GM12878 (cell line): ENCODE results near the gene ATP10A. TPM values are rescaled to one million over a fixed set of nuclear protein-coding genes. Genes with fewer than 3 reads are reported as not detected.

Experiments
- ATAC-seq: fragments of 200-7000 bp; cut with Tn5 transposase; 3 replicates; pipeline ENCODE4 v1.9.1; 2020; ENCODE audit warnings: mild to moderate bottlenecking, moderate library complexity
- BruUV-seq: library from RNA; stranded (reverse); fragments of 400-500 nt; replicated peaks from 2 replicates; lab custom pipeline; 2021; lab: Mats Ljungman, UMichigan
- CTCF ChIA-PET: fragments of 300-600 bp; sonication (Branson Sonifier 250); formaldehyde crosslinking; extraction: SDS; loops from one replicate; lab custom pipeline; 2021; ENCODE audit warnings: inconsistent platforms; lab: Yijun Ruan, JAX
- POLR2A ChIA-PET: fragments of 350-600 bp; formaldehyde crosslinking; extraction: SDS; loops from one replicate; lab custom pipeline; 2021; ENCODE audit warnings: inconsistent platforms; lab: Charles Lee
- RAD21 ChIA-PET: fragments of 300-600 bp; sonication (Branson Sonifier 250); formaldehyde crosslinking; loops from one replicate; lab custom pipeline; 2023; ENCODE audit warnings: antibody characterized with exemption; ENCODE audit not compliant: unreplicated experiment; lab: Charles Lee
- SMC1A ChIA-PET: fragments of 300-600 bp; sonication (Branson Sonifier 250); formaldehyde crosslinking; loops from one replicate; lab custom pipeline; 2023; ENCODE audit not compliant: unreplicated experiment, uncharacterized antibody; lab: Charles Lee
- DNase-seq: peaks from one replicate; pipeline ENCODE4 v3.0.0-alpha.2; 2011; ENCODE audit warnings: low read depth, low spot score
- FAIRE-seq: peaks from 3 replicates; lab custom pipeline; 2011; peaks lifted over from hg19 to GRCh38; lab: Jason Lieb, UNC
- H2AFZ ChIP-seq: 2 replicates; pipeline ENCODE4 v1.6.0; 2011; ENCODE audit warnings: low read depth, low read length, control low read depth; ENCODE audit not compliant: control insufficient read depth
- H3K27ac ChIP-seq: 2 replicates; pipeline ENCODE4 v1.5.1; 2011; ENCODE audit warnings: control low read depth; ENCODE audit not compliant: control insufficient read depth, insufficient read depth
- H3K27me3 ChIP-seq, 2 experiments: replicated peaks in 1 of 2; 2 replicates each; pipeline versions ENCODE4 v1.6.0 to v1.6.1; 2011; ENCODE audit warnings: low read length in 1 of 2; ENCODE audit not compliant: control insufficient read depth in 2 of 2, insufficient read depth in 2 of 2
- H3K36me3 ChIP-seq, 2 experiments: 2 replicates each; pipeline ENCODE4 v1.5.1; 2011; ENCODE audit warnings: low read length in 1 of 2; ENCODE audit not compliant: control insufficient read depth in 2 of 2, insufficient read depth in 2 of 2
- H3K4me1 ChIP-seq: 2 replicates; pipeline ENCODE4 v1.6.1; 2011; ENCODE audit warnings: mild to moderate bottlenecking, low read length, moderate library complexity, mixed read lengths; ENCODE audit not compliant: control insufficient read depth, insufficient read depth
- H3K4me2 ChIP-seq: 2 replicates; pipeline ENCODE4 v1.6.0; 2011; ENCODE audit warnings: control low read depth; ENCODE audit not compliant: control insufficient read depth, insufficient read depth
- H3K4me3 ChIP-seq: fragments of 200-600 bp; sonication (generic); 2 replicates; pipeline ENCODE4 v1.5.1; 2016
- H3K79me2 ChIP-seq: 2 replicates; pipeline ENCODE4 v1.6.0; 2011; ENCODE audit warnings: low read length; ENCODE audit not compliant: control insufficient read depth, insufficient read depth
- H3K9ac ChIP-seq: 2 replicates; pipeline ENCODE4 v1.8.0; 2011; ENCODE audit warnings: low read length, control low read depth, mixed read lengths; ENCODE audit not compliant: control insufficient read depth, insufficient read depth
- H3K9me3 ChIP-seq: replicated peaks from 3 replicates; pipeline ENCODE4 v1.5.1; 2011; ENCODE audit warnings: mild to moderate bottlenecking, low read length; ENCODE audit not compliant: control insufficient read depth, insufficient read depth
- H4K20me1 ChIP-seq: 2 replicates; pipeline ENCODE4 v1.6.0; 2011; ENCODE audit not compliant: control insufficient read depth, insufficient read depth
- BCL11A ChIP-seq: IDR thresholded peaks from 2 replicates; pipeline ENCODE4 v1.6.1; 2011; ENCODE audit warnings: low read depth, low read length
- BHLHE40 ChIP-seq, 2 experiments: fragments of 450-650 bp in 1 of 2; IDR thresholded peaks; 2 replicates each; pipeline ENCODE4 v1.6.1; 2011 to 2017; ENCODE audit warnings: low read depth in 2 of 2, borderline replicate concordance in 1 of 2, improper control_type of control experiment in 1 of 2, low read length in 1 of 2, mild to moderate bottlenecking in 1 of 2
- EP300 ChIP-seq, 2 experiments: fragments of 150-350 bp in 1 of 2; IDR thresholded peaks; 2 replicates each; pipeline ENCODE4 v1.6.1; 2011 to 2012; ENCODE audit warnings: low read depth in 2 of 2, low read length in 2 of 2, borderline replicate concordance in 1 of 2, improper control_type of control experiment in 1 of 2, inconsistent platforms in 1 of 2; ENCODE audit not compliant: control insufficient read depth in 1 of 2
- GATAD2B ChIP-seq: fragments of 450-650 bp; conservative IDR thresholded peaks from 2 replicates; pipeline ENCODE4 v1.6.1; 2017; ENCODE audit warnings: low read depth, mild to moderate bottlenecking, moderate library complexity
- HDAC6 ChIP-seq: fragments of 200-600 bp; sonication (generic); IDR thresholded peaks from one replicate; pipeline ENCODE4 v1.8.0; 2017; ENCODE audit warnings: antibody characterized with exemption; ENCODE audit not compliant: unreplicated experiment
- IRF3 ChIP-seq: fragments of 450-650 bp; IDR thresholded peaks from 2 replicates; pipeline ENCODE4 v1.6.1; 2014; ENCODE audit warnings: mild to moderate bottlenecking
- IRF4 ChIP-seq: IDR thresholded peaks from 2 replicates; pipeline ENCODE4 v1.6.1; 2011; ENCODE audit warnings: low read depth, low read length
- PML ChIP-seq: IDR thresholded peaks from 2 replicates; pipeline ENCODE4 v1.6.1; 2012; ENCODE audit warnings: low read length, inconsistent platforms
- RAD21 ChIP-seq: IDR thresholded peaks from 2 replicates; pipeline ENCODE4 v1.6.1; 2011; ENCODE audit warnings: mild to moderate bottlenecking, low read depth, low read length, moderate library complexity; ENCODE audit not compliant: insufficient read depth
- RAD51 ChIP-seq: fragments of 450-650 bp; IDR thresholded peaks from 2 replicates; pipeline ENCODE4 v1.6.1; 2016; ENCODE audit warnings: moderate library complexity, mild to moderate bottlenecking, inconsistent platforms
- SMAD5 ChIP-seq: IDR thresholded peaks from 2 replicates; pipeline ENCODE4 v1.6.1; 2016; ENCODE audit warnings: antibody characterized with exemption, low read depth
- SPI1 ChIP-seq: IDR thresholded peaks from 2 replicates; pipeline ENCODE4 v1.6.1; 2011; ENCODE audit warnings: low read depth, mild to moderate bottlenecking, low read length, moderate library complexity, borderline replicate concordance; ENCODE audit not compliant: insufficient read depth
- TCF3 ChIP-seq: IDR thresholded peaks from 2 replicates; pipeline ENCODE4 v1.6.1; 2012; ENCODE audit warnings: low read depth, mild to moderate bottlenecking, low read length, borderline replicate concordance; ENCODE audit not compliant: insufficient read depth
- USF2 ChIP-seq: IDR thresholded peaks from 2 replicates; pipeline ENCODE4 v1.6.1; 2011; ENCODE audit warnings: low read depth, low read length, improper control_type of control experiment, borderline replicate concordance
- WGBS: methylation state at CpG from one replicate; pipeline ENCODE4 v1.1.6; 2016; ENCODE audit warnings: low lambda C conversion rate; ENCODE audit not compliant: insufficient replicate concordance, insufficient coverage; ENCODE audit errors: missing lambda C conversion rate; 5-methylcytosine and 5-hydroxymethylcytosine counted together
- in situ Hi-C: fragments of 300-500 bp; cut with MboI; formaldehyde crosslinking; loops from 9 replicates; pipeline ENCODE4 v1.14.3; 2018; ENCODE audit warnings: mixed read lengths
- intact Hi-C: fragments of 100-400 bp; cut with micrococcal nuclease; formaldehyde crosslinking; loops from one replicate; pipeline ENCODE4 v1.14.2; 2022; ENCODE audit not compliant: unreplicated experiment
- polyA plus RNA-seq, 11 experiments: library from polyadenylated mRNA; depleted of rRNA in 4 of 11; unstranded in 6 of 11; stranded (reverse) in 5 of 11; fragments of >200 nt; fragmentation: Nextera tagmentation in 4 of 11; fragmentation: Illumina TruSeq in 1 of 11; extraction: Ambion mirVana in 4 of 11; extraction: Trizol in 1 of 11; gene quantifications; 1 replicate in 1 of 11; 2 replicates in 10 of 11; pipeline versions ENCODE4 v1.2.1 to v1.2.3, GENCODE V29; 2011 to 2016; ENCODE audit warnings: inconsistent platforms in 2 of 11, missing spikeins in 2 of 11, low read depth in 1 of 11
- total RNA-seq, 4 experiments: library from RNA; depleted of rRNA in 3 of 4; stranded (reverse); fragments of >200 nt in 3 of 4; fragmentation: Illumina TruSeq in 1 of 4; extraction: Trizol in 1 of 4; gene quantifications; 2 replicates each; pipeline versions ENCODE4 v1.2.1 to v1.2.3, GENCODE V29; 2013 to 2021
- TF ChIP-seq, protein P1 (sequence below): fragments of 450-650 bp; IDR thresholded peaks from 2 replicates; pipeline ENCODE4 v1.6.1; 2018; ENCODE audit warnings: borderline replicate concordance, mild to moderate bottlenecking; ENCODE audit not compliant: partially characterized antibody
- TF ChIP-seq, protein P2 (sequence below): IDR thresholded peaks from 2 replicates; pipeline ENCODE4 v1.6.1; 2012; ENCODE audit warnings: low read depth, low read length, improper control_type of control experiment

The ATP10A gene
- total and polyA plus RNA-seq, 10 of the 15 experiments (the other 5 are each of a cell fraction or from before 2014, with no cell fraction given): 0.04 to 1.5 (median 0.31) TPM; not detected in 2

- TF ChIP-seq SPI1 (no peak), GATAD2B (no peak), IRF3 (no peak), USF2 (no peak), EP300 (IDR thresholded peaks at IDR 0.05; ENCODE audit: borderline replicate concordance in 1 of 2, control insufficient read depth in 1 of 2, low read depth in 2 of 2, low read length in 2 of 2) (no peak), RAD21 (no peak), TCF3 (no peak), SMAD5 (no peak)
- TF ChIP-seq, all 136 proteins: peak for 0
Measured at GRCh38 chr15:25643120-25643519, 220.0 kb downstream of the ATP10A start (continued).

DNA sequence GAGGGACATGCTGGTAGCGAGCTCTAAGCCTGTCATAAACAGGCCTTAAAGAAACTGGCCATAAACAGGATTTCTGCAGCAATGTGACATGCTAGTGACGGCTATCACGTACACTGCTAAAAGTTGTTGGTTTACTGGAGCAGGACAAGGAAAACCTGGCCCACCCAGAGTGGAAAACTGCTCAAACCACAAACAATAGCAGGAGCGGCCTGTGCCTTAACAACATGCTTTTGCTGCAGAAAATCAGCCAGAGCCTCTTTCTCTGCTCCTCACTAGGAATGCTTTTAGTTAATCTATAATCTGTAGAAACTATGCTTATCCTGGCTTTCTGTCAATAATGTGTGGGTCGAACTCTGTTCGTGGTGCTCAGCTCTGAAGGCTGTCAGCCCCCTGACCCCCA, 221.4 kb downstream of the ATP10A start:
- BruUV-seq: no TSS peak
- ATAC-seq (no peak), FAIRE-seq (no peak), DNase-seq (no peak)
- Histone ChIP-seq H3K79me2 (no peaks in the 10 kb centered on the region), H2AFZ (no peak overlapping the region), H3K4me2 (no peak overlapping the region), H3K9ac (no peak overlapping the region), H3K4me3 (no peak overlapping the region), H3K9me3 (no peaks in the 10 kb centered on the region), H3K36me3 (no peaks in the 10 kb centered on the region), H3K27me3 (no peaks in the 10 kb centered on the region), H3K4me1 (no peaks in the 10 kb centered on the region), H3K27ac (no peak overlapping the region), H4K20me1 (no peaks in the 10 kb centered on the region)
- ChIA-PET CTCF (no interaction called here), POLR2A (no interaction called here), RAD21 (no interaction called here), SMC1A (no interaction called here)
- intact Hi-C loops: no loop called here
- TF ChIP-seq IRF4 (no peak), RAD51 (no peak), BCL11A (no peak), HDAC6 (no peak), PML (no peak), BHLHE40 (IDR thresholded peaks at IDR 0.05; ENCODE audit: borderline replicate concordance in 1 of 2, low read depth in 2 of 2, low read length in 1 of 2) (no peak)
- TF ChIP-seq, protein P1, sequence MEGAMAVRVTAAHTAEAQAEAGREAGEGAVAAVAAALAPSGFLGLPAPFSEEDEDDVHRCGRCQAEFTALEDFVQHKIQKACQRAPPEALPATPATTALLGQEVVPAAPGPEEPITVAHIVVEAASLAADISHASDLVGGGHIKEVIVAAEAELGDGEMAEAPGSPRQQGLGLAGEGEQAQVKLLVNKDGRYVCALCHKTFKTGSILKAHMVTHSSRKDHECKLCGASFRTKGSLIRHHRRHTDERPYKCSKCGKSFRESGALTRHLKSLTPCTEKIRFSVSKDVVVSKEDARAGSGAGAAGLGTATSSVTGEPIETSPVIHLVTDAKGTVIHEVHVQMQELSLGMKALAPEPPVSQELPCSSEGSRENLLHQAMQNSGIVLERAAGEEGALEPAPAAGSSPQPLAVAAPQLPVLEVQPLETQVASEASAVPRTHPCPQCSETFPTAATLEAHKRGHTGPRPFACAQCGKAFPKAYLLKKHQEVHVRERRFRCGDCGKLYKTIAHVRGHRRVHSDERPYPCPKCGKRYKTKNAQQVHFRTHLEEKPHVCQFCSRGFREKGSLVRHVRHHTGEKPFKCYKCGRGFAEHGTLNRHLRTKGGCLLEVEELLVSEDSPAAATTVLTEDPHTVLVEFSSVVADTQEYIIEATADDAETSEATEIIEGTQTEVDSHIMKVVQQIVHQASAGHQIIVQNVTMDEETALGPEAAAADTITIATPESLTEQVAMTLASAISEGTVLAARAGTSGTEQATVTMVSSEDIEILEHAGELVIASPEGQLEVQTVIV: no peak
- TF ChIP-seq, protein P2, sequence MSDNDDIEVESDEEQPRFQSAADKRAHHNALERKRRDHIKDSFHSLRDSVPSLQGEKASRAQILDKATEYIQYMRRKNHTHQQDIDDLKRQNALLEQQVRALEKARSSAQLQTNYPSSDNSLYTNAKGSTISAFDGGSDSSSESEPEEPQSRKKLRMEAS: no peak
- in situ Hi-C loops: loop anchor here (5.0 to 25.0 kb wide), 3 partner anchors 51 to 996 kb away; no protein-coding TSS in a partner anchor
- WGBS: 20% methylated on average over 6 of the region's 6 CpGs
